ENCODE measurements around the gene NPTX1.

Gene NPTX1

GRCh38 chr17:80482555-80483308 is 6.3 kb upstream of the NPTX1 start:
- H3K4me3 ChIP-seq (ENCODE audit: low read length): no peak overlapping the region
- no peaks in the 10 kb centered on the region for H3K4me1 ChIP-seq (ENCODE audit: control insufficient read depth, insufficient read depth, low read length)
- H3K9ac ChIP-seq (ENCODE audit: low read length): no peak overlapping the region
- H3K27me3 ChIP-seq (ENCODE audit: control insufficient read depth, insufficient read depth, low read length): peaks cover 33% of the 10 kb centered on the region
- no peak overlapping the region for H3K27ac ChIP-seq (ENCODE audit: low read depth, low read length)
- no peaks in the 10 kb centered on the region for H3K36me3 ChIP-seq (ENCODE audit: control insufficient read depth, insufficient read depth, low read length)

DNA sequence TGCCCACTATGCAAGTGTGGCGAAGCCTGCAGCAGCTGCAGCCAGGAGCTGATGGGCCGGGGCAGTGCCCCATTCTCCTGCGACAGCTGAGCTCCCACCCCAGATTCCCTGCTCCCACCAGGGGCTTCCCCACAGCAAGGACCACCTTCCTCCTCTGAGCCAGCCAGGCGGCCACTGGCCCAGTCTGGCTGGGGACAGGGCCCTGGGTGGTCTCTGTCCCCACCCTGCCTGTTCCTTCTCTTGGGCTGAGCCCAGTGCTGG is 5.6 kb upstream of the NPTX1 start:
- Histone ChIP-seq H3K4me3 (ENCODE audit: low read length) (no peak overlapping the region), H3K27me3 (ENCODE audit: control insufficient read depth, insufficient read depth, low read length) (peaks cover 34% of the 10 kb centered on the region), H3K4me1 (ENCODE audit: control insufficient read depth, insufficient read depth, low read length) (no peaks in the 10 kb centered on the region), H3K27ac (ENCODE audit: low read depth, low read length) (no peak overlapping the region), H3K9ac (ENCODE audit: low read length) (no peak overlapping the region), H3K36me3 (ENCODE audit: control insufficient read depth, insufficient read depth, low read length) (no peaks in the 10 kb centered on the region)

- Histone ChIP-seq H3K36me3 (ENCODE audit: control insufficient read depth, insufficient read depth, low read length) (no peaks in the 10 kb centered on the region), H3K4me3 (ENCODE audit: low read length) (no peak overlapping the region), H3K4me1 (ENCODE audit: control insufficient read depth, insufficient read depth, low read length) (no peaks in the 10 kb centered on the region), H3K9ac (ENCODE audit: low read length) (no peak overlapping the region), H3K27me3 (ENCODE audit: control insufficient read depth, insufficient read depth, low read length) (peaks cover 34% of the 10 kb centered on the region), H3K27ac (ENCODE audit: low read depth, low read length) (no peak overlapping the region)
Observed at GRCh38 chr17:80481284-80482057, 5.1 kb upstream of the NPTX1 start.

DNA sequence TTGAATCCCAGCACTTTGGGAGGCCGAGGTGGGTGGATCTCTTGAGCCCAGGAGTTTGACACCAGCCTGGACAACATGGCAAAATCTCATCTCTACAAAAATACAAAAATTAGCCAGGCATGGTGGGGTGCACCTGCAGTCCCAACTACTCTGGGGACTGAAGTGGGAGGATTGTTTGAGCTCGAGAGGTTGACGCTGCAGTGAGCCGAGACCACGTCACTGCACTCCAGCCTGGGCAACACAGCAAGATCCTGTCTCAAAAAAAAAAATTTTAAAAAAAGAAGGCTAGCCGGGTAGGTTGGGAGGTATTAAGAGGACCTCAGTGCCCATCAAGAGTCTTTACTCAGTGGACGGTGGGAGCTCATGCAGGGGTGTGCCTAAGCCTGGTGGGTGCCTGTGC is 3.8 kb upstream of the NPTX1 start:
- Histone ChIP-seq H3K36me3 (ENCODE audit: control insufficient read depth, insufficient read depth, low read length) (no peaks in the 10 kb centered on the region), H3K27ac (ENCODE audit: low read depth, low read length) (no peak overlapping the region), H3K4me3 (ENCODE audit: low read length) (no peak overlapping the region), H3K4me1 (ENCODE audit: control insufficient read depth, insufficient read depth, low read length) (no peaks in the 10 kb centered on the region), H3K27me3 (ENCODE audit: control insufficient read depth, insufficient read depth, low read length) (peaks cover 37% of the 10 kb centered on the region), H3K9ac (ENCODE audit: low read length) (no peak overlapping the region)

DNA sequence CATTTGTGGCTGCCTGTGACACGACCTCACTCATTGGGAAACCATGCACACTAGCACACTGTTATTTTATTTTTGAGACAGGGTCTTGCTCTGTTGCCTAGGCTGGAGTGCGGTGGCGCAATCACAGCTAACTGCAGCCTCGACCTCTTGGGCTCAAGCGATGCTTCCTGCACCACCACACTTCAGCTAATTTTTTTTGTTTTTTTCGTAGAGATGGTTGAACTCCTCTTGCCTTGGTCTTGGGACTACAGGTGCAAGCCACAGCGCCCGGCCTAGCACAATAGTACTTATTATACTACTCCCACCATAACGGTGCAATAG is 2.8 kb upstream of the NPTX1 start:
- Histone ChIP-seq H3K27ac (ENCODE audit: low read depth, low read length) (no peak overlapping the region), H3K36me3 (ENCODE audit: control insufficient read depth, insufficient read depth, low read length) (no peaks in the 10 kb centered on the region), H3K9ac (ENCODE audit: low read length) (no peak overlapping the region), H3K4me3 (ENCODE audit: low read length) (no peak overlapping the region), H3K27me3 (ENCODE audit: control insufficient read depth, insufficient read depth, low read length) (peaks cover 40% of the 10 kb centered on the region), H3K4me1 (ENCODE audit: control insufficient read depth, insufficient read depth, low read length) (peaks cover 2% of the 10 kb centered on the region)

DNA sequence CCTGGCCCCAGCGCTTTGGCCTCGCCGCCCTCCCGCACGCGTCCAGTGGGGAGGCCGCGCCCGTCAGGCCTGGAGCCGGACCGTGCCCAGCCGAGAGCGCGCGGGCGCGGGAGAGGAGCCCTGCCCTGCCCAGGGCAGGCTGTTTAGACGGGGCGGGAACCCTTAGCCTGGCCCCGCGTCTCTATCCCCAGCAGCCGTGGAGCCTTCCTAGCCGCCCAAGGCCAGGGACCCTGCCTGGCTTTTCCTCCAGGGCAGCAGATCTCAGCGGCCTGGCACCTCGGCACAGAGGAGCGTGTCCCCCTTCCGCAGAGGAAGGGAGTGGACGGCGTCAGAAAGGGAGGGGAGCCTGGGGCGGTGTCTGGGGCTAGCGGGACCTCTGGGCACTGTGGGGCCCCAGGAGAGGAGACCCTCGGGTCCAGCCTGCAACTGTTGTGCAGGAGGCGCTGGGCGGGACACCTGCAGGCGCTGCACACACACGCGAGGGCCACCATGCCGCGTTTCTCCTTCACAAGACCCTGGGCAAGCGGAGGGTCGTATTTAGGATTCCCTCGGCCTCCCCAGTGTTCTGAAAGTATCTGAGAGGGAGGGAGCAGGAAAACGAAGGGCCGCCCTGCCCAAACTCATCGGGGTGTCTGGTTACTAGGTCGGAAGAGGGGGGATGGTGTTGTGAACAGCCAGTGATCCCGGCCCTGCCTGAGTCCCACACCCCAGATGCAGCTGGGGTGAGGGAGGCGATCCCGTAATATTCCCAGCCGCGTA is 2.3 kb upstream of the NPTX1 start:
- Histone ChIP-seq H3K27ac (ENCODE audit: low read depth, low read length) (no peak overlapping the region), H3K4me1 (ENCODE audit: control insufficient read depth, insufficient read depth, low read length) (peaks cover 6% of the 10 kb centered on the region), H3K27me3 (ENCODE audit: control insufficient read depth, insufficient read depth, low read length) (peaks cover 45% of the 10 kb centered on the region), H3K9ac (ENCODE audit: low read length) (no peak overlapping the region), H3K4me3 (ENCODE audit: low read length) (no peak overlapping the region), H3K36me3 (ENCODE audit: control insufficient read depth, insufficient read depth, low read length) (no peaks in the 10 kb centered on the region)

DNA sequence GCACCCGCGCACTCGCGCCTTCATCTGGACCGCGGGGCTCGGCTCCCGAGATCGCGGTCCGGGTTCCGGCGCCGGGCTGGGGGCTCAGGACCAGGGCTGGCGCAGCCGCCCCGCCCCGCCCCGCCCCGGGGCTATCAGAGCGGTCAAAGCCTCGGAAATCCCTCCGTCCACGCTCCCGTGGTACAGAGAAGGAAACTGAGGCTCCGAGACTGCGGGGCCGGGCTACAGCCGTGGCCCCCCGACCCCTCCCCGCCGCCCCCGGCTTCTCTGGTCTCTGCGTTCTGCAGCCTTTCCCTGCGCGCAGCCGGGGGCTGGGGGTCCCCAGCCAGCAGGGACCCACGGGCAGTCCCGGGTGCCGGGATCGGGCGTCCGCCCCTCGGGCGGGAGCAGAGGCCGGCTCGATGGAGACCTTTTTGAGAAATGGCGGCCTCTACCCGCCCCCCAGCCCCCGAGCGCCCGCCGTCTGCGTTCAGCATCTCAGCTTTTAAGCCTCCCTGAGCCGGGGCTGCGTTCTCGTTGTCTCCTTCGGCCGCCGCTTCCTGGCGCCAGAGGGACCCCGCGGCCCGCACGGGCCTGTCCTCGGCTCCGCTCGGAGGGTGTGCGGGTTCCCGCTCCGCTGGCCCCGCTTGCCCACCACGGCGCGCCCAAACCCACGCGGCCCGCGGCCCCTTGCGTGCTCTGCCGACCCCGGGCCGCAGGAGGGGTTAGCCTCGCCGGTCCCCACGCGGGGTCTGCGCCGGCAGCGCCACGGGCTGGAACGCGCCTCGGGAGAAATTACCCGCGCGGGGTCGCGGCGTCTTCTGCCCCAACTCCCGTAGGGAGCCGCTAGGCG is 1.5 kb upstream of the NPTX1 start:
- Histone ChIP-seq H3K27ac (ENCODE audit: low read depth, low read length) (no peak overlapping the region), H3K9ac (ENCODE audit: low read length) (no peak overlapping the region), H3K4me3 (ENCODE audit: low read length) (no peak overlapping the region), H3K27me3 (ENCODE audit: control insufficient read depth, insufficient read depth, low read length) (peaks cover 45% of the 10 kb centered on the region), H3K4me1 (ENCODE audit: control insufficient read depth, insufficient read depth, low read length) (peaks cover 6% of the 10 kb centered on the region), H3K36me3 (ENCODE audit: control insufficient read depth, insufficient read depth, low read length) (no peaks in the 10 kb centered on the region)

DNA sequence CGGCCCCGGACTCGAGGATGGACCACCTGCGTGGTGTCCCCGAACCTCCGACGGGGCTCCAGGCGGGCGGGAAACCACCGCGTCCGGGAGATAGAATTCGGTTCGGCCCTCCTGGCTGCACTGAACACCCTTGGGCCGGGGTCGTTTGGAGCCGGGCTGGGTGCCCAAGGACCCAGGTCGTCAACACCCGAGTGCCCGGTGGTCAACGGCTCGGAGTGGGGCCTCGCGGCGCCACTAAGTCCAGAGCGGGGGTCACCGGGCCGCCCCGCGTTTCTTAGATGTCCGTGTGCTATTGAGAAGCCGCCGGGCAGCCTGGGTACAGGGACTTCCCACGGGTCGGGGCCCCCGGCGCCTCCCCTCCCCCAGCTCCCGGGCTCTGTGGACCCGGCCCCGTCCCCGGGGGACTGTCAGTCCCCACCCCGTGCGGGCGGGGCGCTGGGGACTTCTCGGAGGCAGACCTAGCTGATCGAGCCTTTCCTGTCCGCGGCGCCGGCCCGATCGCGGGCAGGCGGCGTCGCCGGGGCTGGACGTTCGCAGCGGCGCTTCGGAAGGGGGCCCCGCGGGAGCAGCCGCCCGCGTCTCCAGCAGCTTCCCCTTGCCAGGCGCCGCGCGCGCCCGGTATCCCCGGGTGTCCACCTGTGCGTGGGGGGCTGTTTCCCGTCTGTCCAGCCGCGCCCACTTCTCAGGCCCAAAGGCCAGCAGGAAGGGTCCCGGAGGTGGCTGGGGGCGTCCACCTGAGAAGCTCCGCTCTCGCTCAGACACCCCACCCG is 655 bp upstream of the NPTX1 start:
- Histone ChIP-seq H3K36me3 (ENCODE audit: control insufficient read depth, insufficient read depth, low read length) (no peaks in the 10 kb centered on the region), H3K9ac (ENCODE audit: low read length) (no peak overlapping the region), H3K4me3 (ENCODE audit: low read length) (peak overlapping the region; percentile 37), H3K4me1 (ENCODE audit: control insufficient read depth, insufficient read depth, low read length) (peaks cover 6% of the 10 kb centered on the region), H3K27me3 (ENCODE audit: control insufficient read depth, insufficient read depth, low read length) (peaks cover 41% of the 10 kb centered on the region), H3K27ac (ENCODE audit: low read depth, low read length) (peak overlapping the region; percentile 52)

GRCh38 chr17:80474961-80475909 is 1.2 kb downstream of the NPTX1 start:
- Histone ChIP-seq H3K36me3 (ENCODE audit: control insufficient read depth, insufficient read depth, low read length) (no peaks in the 10 kb centered on the region), H3K27ac (ENCODE audit: low read depth, low read length) (peak overlapping the region; percentile 85), H3K4me1 (ENCODE audit: control insufficient read depth, insufficient read depth, low read length) (peaks cover 6% of the 10 kb centered on the region), H3K27me3 (ENCODE audit: control insufficient read depth, insufficient read depth, low read length) (peaks cover 33% of the 10 kb centered on the region), H3K9ac (ENCODE audit: low read length) (peak overlapping the region; percentile 18), H3K4me3 (ENCODE audit: low read length) (peak overlapping the region; percentile 70)

- no peak overlapping the region for H3K9ac ChIP-seq (ENCODE audit: low read length)
- peak overlapping the region; percentile 85 for H3K27ac ChIP-seq (ENCODE audit: low read depth, low read length)
- peaks cover 6% of the 10 kb centered on the region for H3K4me1 ChIP-seq (ENCODE audit: control insufficient read depth, insufficient read depth, low read length)
- H3K27me3 ChIP-seq (ENCODE audit: control insufficient read depth, insufficient read depth, low read length): peaks cover 29% of the 10 kb centered on the region
- peak overlapping the region; percentile 70 for H3K4me3 ChIP-seq (ENCODE audit: low read length)
- no peaks in the 10 kb centered on the region for H3K36me3 ChIP-seq (ENCODE audit: control insufficient read depth, insufficient read depth, low read length)
Observed at GRCh38 chr17:80474231-80474960, 2.0 kb downstream of the NPTX1 start.

Data from rectal smooth muscle tissue (tissue), 1 donor.